Activated T-cell treated with anti-CD3 and anti-CD28 coated beads for 4 hours (primary cell): ENCODE results near the gene MEA1.
A peak's percentile ranks its signal among the peaks of the same experiment; 100 is the strongest.
"Not testable (repeated sequence)": the region's sequence is repeated elsewhere in the genome, so short reads cannot be mapped to it uniquely, and the experiment has no call there.

Source experiments
- DNase-seq: peaks from one replicate; pipeline ENCODE4 v3.0.0-alpha.2; 2020

Gene MEA1

DNA sequence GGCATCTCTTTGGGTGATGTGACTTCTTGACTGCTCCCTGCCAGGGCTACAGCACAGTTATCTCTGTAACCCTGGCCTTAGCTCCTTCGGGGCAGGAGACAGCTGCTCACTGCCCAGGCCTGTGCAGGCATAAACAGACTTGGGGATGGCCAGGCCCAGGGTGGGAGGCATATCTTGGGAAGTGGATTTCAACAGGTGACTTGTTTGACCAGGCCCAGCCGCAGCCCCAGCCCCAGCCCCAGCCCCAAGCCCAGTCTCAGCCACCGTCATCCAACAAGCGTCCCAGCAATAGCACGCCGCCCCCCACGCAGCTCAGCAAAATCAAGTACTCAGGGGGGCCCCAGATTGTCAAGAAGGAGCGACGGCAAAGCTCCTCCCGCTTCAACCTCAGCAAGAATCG is 7.5 kb downstream of the MEA1 start:
- no peak for DNase-seq

DNA sequence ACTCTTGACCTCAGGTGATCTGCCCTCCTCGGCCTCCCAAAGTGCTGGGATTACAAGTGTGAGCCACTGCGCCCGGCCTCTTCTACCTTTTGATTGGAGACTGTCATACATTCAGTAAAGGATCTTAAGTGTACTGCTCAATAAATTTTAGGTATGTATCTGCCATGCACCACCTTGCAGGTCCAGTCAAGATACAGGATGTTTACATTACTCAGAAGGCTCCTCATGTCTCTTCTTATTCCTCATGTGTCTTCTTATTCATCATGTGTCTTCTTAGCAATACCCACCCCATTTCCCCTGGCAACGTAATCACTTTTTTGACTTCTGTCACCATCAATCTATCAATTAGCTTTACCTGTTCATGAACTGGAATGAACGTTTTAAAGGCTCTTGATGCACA is 7.9 kb downstream of the MEA1 start:
- no peak for DNase-seq

DNA sequence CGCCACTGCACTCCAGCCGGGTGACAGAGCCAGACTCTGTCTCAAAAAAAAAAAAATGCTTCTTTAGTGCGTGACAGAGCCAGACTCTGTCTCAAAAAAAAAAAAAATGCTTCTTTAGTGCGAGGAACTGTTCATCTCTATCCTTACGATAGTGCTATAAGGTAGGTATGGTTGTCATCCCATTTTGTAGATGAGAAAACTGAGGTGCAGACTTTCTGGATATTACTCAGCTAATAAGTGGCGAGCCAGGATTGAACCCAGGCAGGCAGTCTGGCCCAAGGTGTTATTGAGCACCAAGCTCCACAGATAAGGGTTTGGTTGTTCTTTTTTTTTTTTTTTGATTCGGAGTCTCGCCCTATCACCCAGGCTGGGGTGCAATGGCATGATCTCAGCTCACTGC is 11.9 kb downstream of the MEA1 start:
- no peak for DNase-seq

DNA sequence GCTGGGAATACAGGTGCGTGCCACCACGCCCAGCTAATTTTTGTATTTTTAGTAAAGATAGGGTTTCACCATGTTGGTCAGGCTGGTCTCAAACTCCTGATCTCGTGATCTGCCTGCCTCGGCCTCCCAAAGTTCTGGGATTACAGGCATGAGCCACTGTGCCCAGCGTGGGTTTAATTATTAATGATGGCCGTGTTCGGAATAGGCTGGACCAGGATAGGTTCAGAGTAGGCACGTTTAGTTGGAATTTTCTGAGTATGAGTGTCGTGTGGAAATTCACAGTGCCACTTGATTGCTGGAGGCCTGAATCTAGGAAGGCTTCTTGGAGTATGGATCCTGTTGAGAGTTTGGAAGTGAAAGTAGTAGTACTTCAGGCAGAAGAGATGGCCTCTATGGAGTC is 15.5 kb downstream of the MEA1 start:
- not testable (repeated sequence) for DNase-seq

DNA sequence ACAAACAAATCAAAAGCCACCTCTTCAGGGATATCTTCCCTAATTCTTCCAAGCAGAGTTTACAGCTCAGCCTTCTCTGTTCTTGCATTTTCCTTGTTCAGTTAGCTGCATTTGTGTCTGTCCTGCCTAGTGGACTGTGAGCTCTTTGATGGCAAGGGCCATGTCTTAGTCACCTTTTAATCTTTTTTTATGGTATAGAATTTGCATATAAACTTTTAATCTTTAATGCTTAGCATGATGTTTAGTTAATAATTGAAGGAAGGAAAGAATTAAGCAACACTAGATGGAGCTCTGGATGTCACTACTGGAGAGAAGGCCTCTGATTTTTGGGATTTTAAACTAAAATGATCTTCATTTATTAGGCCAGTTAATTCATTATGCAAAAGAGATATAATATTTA is 17.2 kb downstream of the MEA1 start:
- no peak for DNase-seq

DNA sequence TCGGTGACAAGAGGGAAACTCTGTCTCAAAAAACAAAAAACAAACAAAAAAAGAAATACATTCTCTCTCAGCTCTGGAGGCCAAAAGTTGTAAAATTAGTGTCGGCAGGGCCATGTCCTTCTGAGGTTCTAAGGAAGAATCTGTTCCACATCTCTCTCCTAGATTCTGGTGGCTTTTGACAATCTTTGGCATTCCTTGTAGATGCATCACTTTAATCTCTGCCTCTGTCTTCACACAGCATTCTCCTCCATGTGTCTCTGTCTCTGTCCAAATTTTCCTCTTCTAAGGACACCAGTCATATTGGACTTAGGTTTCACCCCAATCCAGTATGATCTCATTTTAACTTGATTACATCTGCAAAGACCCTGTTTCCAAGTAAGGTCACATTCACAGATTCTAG is 20.3 kb downstream of the MEA1 start:
- no peak for DNase-seq

DNA sequence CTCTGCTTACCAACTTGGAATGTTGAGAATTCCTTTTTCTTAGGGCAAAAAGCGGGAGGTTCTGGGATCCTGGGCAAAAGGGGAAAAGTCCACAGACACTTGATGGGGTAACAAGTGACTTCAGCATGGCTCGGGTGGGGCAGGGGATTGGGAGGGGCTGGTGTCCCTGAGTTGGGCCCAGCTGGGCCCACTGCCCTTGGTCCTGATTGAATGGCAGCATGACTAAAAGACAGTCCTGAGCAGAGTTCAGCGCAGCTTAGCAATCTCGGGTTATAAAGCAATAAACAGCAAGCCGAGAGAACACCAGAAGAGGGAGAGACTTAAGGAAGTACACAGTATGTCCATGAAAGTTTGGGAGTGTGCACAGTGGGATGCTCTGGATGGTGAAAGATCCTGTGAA is 23.8 kb downstream of the MEA1 start:
- DNase-seq = no peak

DNA sequence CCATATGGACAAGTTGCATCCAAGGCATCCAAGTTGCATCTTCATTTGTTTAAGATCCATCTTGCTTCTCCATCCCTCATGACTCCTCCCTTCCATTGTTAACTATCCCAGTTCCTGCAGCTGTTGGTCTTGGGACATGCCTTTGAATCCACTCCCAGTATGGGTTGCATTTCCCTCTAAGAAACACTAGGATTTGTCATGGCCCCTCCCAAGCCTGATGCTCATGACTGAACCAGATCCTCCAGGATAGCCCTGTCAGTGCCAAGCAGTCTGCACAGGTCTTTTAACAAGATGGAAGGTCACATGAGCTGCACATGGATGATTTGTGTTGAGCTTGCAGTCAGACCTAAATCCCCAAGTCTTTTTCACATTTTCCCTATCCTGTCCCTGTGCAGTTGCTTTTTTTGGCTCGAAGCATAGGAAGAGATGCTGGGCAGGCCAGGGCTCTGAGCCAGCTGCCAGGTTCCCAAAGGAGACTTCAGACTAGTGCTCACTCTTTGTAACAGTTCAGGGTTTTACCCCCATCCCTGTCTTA is 25.2 kb downstream of the MEA1 start:
- no peak for DNase-seq

DNA sequence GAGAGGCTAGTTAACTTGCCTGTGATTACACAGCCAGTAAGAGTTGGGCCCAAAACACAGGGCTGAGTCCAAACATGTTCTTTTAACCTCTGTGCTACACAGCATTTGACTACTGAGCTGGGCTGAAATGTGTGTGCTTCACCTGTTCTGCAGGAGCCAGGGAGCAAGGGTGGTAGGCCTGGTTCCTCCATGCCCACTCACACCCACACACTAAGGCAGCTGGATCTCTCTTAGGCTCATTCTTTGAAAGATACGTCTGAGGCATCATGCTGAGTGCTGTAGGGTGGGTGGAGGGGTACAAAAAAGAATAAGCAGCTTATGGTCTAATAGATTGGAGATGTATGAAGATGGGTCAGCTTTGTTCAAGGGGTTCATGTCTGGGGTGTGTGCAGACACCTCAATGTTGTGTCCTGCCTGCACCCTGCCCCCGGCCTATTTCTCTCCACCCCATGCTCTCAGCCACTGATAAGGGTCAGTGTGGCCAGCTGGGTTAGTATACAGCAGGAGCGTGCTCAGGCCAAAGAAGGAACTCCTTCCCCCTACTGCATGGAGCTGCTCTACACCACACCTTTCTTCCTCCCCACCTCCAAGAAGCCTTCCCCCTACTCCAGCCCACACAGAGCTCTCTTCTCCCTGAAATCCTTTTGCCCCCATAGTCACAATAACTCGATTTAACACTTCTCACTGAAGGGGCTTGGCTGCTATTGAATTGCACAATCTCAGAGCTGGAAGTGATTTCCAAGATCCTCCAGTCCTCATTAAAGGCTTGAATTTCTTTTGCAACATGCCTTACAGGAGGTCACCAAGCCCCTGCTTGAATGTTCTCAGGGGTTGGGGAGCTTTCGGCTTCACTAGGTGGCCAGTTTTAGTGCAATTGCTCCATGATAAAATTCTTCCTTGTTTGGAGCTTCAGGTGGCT is 26.0 kb downstream of the MEA1 start:
- DNase-seq = no peak

DNA sequence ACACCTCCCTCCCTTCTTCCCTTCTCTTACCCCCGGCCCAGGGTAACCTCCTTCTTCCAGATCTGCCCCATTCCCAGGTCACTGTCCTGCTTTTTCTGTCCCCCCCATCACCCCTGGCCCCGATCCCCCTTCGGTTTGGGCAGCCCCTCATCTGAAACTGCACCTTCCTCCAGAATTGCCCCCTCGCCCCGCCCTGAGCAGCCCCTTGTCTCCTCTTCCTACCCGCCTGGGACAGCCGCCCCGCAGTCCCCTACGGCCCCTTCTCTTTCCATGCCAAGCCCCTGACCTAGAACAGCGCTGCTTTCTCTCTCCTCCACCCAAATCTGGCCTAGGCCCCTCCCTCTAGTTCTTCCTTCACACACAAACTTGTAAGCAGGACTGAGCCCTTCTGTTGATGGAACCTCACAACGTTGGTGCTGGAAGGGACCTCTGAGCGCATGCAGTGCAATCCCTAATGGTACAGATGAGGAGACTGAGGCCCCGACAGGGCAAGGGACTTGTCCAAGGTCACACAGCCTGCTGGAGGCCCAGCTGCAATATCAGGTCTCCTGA is 28.7 kb downstream of the MEA1 start:
- no peak for DNase-seq

DNA sequence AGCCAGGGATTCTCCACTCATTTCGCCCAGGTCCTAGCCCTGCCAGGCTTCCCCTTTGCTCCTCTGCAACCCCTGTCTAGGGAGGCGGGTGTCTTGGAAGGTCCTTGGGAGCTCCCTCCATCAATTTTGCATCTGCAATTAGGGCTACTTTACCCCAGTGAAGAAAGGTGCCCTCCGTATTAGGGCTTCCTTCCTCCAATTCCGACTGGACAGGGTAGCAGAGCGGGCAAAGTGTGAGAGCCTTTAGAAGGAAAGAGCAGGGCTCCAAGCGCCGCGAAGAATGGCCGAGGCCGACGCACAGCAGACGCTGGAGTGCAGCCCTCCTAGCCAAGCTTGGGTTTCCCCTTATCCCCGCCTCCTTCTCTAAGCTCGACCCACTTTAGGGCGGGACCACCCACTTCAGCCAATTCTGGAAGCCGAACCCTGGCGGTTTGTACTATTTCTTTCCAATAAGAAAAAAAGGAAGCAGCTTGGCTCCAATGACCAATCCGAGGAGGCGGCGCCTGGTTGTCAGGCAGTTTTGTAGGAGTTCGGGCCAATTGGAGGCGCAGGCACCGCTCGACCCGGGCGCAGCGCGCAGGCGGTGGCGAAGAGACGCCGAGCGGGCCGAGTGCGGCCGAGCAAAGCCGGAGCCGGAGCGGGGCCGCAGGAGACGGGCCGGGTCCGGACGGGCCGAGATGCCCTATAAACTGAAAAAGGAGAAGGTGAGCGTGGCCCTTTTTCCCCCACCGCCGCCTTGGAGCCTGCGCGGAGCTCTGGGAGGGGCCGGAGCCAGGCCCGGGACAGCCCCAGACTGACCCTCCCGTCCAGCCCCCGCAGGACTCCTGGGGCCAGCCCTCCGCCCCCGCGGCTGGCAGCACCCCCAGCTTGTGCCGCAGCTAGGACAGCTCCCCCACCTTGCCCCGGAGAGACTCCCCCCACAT is 29.5 kb downstream of the MEA1 start, which contains the start of gene PPP2R5D:
PPP2R5D (plus strand) TSS at position 570 of the 923 bp plus-strand sequence; CDS start at position 678, 108 bp downstream.
- peak; percentile 95 for DNase-seq

DNA sequence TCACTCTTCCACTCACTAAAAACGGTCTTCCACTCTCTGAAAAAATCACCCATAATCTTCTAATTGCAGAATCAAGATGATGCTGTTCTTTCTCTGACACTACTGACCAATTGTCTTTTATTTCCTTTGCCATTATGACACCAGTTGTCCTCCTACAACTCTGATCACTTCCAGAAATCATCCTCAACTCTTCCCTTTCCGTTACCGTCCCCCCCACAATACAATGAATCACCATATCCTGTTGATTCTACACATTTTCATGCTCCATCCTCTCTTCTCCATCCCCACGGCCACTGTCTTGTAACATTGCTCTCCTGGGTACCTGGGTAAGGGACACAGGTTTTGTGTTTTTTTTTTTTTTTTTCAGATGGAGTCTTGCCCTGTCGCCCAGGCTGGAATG is 31.9 kb downstream of the MEA1 start:
- DNase-seq = no peak

DNA sequence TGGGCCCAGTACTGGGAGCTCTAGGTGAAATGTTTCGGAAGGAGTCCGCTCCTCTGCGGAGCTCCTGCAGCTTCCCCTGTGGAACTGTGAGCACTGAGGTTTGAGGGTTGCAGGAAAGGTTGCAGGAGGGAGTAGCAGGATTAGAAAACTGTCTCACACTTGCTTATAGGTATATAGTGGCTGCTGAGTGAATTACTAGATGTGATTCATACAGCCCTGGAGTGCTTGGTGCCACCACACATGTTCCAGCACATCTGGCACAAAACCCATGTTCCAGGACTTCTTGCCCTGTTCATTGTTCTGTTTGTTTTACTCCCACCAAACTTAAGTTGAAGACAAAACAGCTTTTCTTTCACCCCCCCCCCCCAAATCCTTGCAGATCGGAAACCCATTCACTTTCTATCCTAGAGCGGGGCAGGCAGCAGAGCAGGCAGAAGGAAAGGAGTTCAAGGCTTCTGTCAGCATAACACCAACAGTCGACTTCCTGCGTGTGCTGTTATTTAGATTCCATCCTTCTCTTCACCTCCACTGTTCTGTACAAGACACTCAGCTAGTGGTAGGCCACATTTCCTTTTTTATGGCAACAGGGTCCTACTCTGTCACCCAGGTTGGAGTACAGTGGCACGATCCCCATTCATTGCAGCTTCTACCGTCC is 34.1 kb downstream of the MEA1 start:
- DNase-seq = no peak

DNA sequence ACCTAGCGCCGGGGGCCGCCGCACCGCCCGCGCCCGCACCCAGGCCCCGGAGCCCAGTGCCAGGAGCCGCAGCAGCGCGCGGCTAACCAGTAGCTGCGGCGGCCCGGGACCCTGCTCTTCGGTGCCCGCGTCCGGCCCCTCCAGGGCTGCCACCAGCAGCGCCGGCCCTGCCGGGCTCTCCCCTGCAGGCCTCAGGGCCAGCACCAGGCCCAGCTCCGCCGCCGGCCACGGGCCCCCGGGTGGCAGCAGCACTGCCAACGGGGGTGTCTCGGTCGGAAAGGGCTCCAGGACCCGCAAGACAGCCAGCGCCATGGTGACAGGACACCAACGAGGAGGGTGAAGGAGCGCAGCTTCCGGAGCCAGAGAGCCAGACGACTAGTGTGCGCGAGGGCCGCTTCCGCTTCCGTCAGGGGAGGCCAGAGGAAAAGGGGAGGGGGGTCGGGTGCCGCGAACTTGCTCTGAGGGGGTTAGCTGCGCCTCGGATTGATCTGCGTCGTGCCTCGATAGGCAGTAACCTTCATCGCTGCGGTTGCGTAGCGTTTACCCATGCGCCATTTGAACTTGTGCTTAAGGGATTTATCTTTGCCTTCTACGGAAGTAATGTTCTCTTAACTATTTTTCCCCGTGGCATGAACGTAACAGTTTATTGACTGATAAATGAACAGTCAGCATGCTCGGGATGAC is 34.8 kb downstream of the MEA1 start, which contains the start of gene PEX6:
PEX6 (minus strand) TSS at position 343 of the 684 bp plus-strand sequence; CDS start at position 312, 31 bp downstream.
- DNase-seq = peak; percentile 83

DNA sequence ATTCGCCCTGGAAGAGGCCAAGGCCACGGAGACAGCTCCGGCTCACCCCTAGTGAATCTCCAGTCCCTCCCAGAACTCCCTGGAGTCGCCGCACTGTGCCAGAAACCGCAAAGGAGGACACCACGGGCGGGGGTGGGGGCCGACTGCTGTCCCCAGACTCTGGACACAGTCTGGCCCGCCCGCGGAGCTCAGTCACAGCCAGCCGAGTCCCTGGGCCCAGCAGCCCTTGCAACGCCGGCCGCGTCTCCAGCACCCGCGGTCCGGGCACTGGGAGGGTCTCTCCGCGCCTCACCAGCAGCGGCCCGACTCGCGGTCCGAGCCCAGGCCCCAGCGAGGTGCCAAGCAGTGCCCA is 35.3 kb downstream of the MEA1 start:
- no peak for DNase-seq

DNA sequence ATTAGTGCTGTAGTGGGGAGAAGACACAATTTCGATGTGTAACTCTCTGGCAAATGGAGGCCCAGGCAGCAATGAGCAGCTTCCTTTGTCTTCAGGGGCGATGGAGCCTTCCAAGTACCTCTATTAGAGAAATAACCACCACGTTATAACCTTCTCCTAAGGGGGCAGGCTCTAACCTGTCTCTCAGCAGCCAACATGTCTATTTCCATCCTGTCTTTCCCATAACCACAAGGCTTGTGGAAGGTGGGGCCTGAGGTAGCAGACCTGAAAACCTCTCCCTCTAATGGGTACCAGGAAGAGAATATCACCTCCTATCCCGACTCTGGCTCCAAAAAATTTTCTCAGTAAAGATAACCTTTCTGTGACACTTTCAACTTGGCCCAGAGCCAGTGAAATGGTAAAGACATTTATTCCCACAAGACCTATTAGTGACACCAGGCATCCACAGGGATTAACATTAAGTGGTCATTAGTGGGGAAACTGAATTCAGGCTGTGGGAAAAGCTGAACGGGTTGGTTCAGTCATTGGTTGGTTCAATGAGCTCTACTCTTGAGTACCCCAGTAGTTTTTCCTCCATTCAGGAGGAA is 38.7 kb downstream of the MEA1 start:
- DNase-seq = no peak

DNA sequence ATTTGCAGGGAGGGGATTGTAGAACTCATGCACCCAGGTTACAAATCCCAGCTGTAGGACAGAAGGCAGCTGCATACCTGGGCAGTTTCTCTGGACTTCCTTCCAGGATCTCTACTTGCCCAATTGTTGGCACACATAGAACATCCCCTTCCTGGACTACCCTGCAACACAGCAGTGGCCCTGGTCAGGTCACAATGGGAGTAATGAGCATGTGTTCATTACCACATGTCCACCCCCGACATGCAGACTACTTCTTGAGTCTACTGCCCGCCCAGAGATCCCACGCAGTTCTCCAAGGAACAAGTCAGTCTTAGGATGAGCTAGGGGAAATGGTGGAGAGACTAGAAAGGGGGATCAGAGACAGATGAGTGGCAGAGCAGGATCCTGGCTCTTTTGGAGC is 39.8 kb downstream of the MEA1 start:
- DNase-seq = no peak

DNA sequence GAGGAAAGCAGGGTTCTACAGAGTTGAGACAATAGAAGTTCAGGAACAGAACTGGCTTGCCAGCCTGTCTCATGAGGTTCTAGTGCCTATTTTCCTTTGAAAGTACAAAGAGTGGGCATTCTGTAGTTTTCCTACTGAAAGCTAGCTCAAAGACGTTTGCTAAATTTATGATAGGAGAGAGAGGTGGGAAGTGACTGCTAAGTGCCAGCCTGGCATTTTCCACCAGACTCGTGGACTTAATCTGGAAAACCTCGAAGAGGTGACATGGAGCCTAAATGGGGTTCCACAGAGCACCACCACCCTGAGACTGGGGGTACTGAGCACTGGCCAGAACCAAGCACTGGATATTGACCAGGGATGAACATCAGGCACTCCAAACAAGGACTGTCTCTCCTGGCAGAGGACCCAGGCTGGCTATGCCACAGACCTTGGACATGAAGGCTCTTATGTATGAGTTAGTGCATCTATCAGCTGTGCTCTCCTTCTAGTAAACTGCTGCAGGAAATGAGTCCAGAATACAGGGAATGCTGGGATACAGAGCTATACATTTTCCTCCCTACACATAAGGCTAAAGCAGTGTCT is 41.9 kb downstream of the MEA1 start:
- DNase-seq = no peak

DNA sequence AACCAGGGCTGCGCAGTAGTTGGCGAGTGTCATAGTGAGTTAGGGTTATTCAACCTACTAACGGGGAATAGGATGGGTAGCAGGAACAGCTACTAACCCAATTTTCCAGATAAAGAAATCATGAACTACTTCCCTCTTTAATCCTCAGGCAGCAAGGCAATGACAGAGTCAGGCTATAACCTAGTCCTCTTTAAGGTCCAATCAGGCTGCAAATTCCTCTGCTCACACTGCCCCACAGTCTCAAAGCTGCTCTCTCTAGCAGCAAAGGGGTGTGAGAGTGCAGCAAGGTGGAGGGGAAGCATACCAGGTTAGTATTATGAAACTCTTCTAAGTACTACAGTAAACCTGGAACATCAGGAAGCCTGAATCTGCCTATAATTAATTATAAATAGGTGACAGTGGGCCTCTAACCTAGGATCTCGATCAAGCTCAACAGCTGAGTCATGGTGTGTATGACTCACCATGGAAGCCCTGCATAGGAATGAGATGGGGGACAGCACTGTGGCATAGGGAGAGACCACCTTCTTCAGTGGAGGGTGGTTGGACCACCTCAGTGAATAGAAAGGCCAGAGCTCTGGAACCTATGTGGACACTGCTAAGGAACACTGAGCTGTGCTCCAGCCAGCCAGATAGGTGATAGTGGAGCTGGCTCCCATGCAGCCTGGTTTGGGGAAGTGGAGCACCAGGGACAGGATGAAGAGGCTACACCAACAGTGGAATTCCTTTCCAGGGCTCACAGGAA is 42.7 kb downstream of the MEA1 start:
- no peak for DNase-seq

DNA sequence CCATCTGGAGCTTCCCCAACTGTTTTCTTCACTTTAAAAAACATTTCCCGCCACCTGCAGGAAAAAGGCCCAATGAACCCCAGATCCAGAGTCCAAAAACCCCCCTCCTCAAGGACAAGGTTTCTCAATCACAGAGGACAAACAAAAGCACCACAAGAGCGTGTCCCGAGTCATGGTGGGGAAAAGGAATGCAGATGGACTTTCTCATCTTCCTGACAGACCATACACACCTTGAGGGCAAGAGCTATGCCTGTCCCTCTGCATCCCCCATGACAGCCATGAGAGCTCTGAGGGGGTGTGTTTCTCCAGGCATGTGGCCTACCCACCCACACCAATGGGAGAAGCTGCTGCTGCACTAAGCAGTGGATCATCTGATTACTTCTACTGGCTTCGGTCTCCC is 43.8 kb downstream of the MEA1 start:
- DNase-seq = no peak
